Stimulated activated CD4-positive, alpha-beta T cell treated with anti-CD3 and anti-CD28 coated beads, Interleukin-2, amount 100 ng/mL, for 24 hours (primary cell): Measurements from ENCODE around the gene OR6N2.

Source experiments
- DNase-seq, 2 donors: peaks; one replicate each; pipeline ENCODE4 v3.0.0-alpha.2; 2020

OR6N2 gene

GRCh38 chr1:158781104-158781503 is at the start of gene OR6N2:
OR6N2 (minus strand) TSS chr1:158781204; CDS start chr1:158777635, 3,569 bp downstream.
- DNase-seq: no peak

DNA sequence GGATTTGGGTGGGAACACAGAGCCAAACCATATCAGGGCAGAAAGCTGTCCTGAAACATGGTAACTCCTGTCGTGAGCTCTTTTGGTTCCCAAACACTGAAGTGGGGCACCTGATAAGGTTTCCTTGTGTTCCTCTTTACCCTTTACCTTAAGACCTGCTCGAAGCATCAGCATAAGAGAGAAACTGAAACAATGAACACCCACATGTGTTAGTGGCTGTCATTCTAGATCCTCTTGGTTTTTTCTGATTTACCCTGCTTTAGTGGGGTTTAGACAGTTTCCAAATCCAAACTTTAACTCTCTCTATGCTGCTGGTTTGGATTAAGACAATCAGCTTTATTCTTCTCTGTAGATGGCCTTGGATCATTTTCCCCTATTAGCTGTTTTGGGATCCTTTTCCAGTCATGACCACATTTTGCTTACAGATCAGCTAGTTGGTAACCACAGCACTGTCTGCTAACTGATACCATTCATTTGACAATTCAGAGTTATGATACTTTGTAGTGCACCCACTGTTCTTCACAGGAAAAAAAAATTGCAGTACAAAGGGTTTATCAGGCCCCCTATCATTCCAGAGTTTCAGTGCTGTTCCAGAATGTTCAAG is 49.2 kb upstream of the OR6N2 start:
- DNase-seq: no peak

GRCh38 chr1:158821723-158822122 is 40.7 kb upstream of the OR6N2 start:
- no peak for DNase-seq

GRCh38 chr1:158819461-158820443 is 38.7 kb upstream of the OR6N2 start:
- peak in 1 of 2 donors; percentile 4 for DNase-seq

DNA sequence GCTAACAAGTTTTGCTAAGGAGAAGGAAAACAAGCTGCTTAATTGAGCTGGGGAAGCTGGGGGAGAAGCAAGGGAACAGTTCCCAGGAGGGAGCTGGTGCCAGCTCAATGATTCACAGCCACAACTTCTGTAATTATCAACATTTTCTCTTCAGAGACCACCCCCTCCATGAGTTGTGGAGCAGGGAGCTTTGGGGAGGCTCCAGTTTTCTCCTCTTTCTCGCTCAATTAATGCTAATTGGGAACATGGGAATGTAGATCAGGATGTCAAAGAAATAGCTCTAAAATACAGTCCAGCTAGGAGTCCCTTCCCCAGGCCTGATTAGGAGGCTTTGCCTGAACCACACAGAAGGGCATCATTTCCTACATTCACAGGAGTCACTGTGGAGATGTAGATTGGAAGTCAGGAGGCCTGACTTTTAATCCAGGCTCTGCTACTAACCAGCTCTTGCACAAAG is 38.0 kb upstream of the OR6N2 start:
- DNase-seq: no peak

- DNase-seq: no peak
These were observed 37.6 kb upstream of the OR6N2 start for GRCh38 chr1:158818560-158818959.

- no peak for DNase-seq
These were observed 34.0 kb upstream of the OR6N2 start for GRCh38 chr1:158814970-158815369.

DNA sequence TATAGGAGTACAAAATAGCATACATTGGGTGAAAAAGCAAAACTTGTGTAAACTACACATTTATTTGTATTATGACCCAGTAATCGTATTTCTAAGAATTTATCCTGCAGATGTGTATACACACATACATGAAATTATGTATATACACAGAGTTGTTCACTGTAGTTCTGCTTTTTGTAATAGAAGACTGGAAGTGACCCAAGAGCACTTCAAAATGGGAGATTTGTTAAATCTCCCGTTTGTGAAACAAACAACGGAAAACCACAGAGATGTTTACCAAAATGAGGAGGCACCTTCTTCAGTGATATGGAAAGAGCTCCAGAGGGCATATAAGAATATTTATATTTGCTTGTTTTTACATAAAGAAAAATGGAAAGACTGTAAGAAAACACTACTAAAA is 32.2 kb upstream of the OR6N2 start:
- no peak for DNase-seq

DNA sequence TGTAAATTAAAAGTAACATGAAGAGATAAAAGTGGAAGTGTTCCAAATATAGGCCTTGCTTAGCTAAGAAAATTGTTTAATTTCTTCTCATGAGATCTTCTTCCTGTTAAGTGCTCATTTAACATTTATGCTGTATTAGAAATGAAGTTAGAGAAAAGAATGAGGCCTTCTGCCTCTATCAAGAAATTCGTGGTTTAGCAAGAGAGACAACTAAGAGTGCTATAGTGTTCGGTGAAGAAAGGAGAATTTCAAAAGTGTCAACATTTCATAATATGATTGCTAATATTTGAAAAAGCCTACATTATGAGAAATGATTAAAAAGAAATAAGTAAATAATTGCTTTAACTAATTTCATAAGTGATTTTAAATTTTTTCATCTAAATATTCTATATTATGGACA is 31.3 kb upstream of the OR6N2 start:
- DNase-seq: no peak

DNA sequence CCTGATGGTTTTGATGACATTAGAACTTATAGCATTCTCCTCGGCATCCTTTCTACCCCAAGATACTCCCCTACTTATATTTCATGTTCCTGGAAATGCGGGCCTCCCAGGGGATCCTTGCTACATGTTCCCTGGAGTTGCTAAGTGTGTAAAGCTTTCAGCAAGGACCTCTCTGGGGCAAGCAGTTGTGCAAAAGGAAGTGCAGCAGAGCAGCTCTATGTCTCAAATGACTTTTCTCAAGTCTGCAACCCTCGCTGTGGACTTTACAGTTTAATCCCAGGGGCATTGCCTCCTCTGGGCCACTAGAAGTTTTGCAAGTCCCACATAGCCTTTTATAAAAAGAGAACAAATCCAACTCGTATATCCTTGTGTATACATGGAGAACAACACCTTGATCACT is 29.3 kb upstream of the OR6N2 start:
- DNase-seq: no peak

GRCh38 chr1:158809862-158810261 is 28.9 kb upstream of the OR6N2 start:
- DNase-seq: no peak

DNA sequence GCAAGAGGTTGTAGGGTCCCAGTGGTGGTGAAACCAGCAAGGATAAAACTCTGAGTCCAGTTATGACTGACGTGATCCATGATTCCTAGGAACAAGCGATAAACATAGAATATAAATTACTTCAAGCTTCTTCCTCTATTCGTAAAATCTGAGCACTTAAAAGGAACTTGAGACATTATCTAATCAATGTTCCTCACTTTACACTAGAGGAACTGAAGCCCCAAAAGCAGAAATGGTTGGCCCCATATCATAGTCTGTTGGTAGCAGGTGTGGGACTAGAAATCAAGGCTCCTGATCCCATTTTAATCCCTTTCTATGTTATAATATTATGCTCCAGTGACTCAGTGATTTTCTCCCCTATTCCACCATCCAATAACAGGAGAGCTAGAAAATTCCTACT is 28.3 kb upstream of the OR6N2 start:
- no peak for DNase-seq

- DNase-seq: no peak
These were observed 26.0 kb upstream of the OR6N2 start for GRCh38 chr1:158806916-158807536.

DNA sequence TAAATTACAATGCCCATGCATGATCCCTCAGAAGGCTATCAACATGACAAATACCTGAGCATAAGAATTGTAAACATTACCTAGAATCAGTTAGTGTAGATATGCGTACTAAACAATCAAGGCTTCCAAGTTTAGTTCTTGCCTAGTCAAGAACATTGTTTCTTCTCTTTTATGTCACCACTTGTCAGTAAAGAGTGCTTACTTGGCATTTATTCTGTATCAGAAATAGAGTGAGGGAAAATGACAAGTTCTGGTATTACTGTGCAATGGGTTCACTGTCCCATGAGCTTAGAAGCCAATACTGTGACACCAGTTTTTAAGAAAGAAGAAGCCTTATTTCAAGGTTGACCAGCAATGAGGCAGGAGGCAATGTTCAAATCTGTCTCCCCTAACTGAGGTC is 22.7 kb upstream of the OR6N2 start:
- no peak for DNase-seq

DNA sequence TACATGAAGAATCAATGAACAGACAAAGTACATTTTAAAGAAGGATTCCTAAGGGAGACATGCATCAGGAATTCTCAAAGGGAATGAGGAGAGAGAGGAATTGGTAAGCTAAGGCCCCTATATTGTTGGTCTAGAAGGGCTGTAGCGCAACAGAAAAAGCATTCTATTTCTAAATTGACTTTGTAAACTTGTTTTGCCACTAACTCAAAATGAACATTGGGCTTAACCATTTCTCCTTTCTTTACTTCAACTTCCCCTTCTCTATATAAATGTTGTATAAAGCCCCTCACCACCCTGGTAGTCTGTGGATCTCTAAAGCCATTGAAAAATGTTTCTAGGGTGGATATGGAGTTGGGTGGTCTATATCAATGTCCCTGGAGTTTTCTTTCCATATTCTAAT is 20.4 kb upstream of the OR6N2 start:
- no peak for DNase-seq

DNA sequence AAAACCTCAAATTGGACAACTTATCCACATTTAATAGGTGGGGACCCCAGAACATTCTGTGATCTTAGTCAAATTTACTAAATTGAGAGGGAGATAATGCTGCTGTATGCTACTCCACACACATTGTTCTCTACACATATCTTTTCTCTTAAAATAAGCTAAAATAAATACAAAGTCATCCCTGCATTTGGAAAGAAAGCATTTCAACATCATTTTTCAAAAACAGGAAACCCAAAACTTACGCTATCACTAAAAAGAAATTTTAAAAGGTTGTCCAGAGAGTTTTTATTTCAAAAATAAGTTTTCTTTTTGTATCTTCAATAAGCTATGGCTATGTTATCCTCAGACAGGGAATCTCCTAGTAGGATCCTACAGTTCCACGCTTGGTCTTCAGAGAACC is 19.5 kb upstream of the OR6N2 start:
- DNase-seq: no peak

GRCh38 chr1:158799689-158800088 is 18.7 kb upstream of the OR6N2 start:
- DNase-seq: no peak

GRCh38 chr1:158798531-158798930 is 17.5 kb upstream of the OR6N2 start:
- no peak for DNase-seq

- no peak for DNase-seq
These were observed 13.2 kb upstream of the OR6N2 start for GRCh38 chr1:158794247-158794646.

DNA sequence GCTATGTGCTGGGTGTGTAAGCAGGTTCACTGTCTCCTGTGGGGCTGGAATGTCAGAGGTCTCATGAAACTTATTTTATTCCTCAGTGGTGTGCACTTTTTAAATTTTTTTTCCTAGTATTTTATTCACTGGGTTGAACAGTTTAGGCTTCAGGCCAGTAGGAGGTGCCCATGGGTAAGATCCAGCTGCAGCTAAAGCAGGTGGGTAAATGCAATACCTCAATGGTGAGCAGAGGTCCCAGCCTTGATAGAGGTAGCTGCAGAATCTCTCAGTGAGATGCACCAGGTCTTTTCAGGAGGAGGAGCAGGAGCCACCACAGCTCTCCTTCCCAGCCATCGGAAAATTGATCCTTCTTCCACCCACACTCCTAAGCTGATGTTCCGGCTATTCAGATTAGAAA is 12.6 kb upstream of the OR6N2 start:
- DNase-seq: peak; percentile 38 to 45

DNA sequence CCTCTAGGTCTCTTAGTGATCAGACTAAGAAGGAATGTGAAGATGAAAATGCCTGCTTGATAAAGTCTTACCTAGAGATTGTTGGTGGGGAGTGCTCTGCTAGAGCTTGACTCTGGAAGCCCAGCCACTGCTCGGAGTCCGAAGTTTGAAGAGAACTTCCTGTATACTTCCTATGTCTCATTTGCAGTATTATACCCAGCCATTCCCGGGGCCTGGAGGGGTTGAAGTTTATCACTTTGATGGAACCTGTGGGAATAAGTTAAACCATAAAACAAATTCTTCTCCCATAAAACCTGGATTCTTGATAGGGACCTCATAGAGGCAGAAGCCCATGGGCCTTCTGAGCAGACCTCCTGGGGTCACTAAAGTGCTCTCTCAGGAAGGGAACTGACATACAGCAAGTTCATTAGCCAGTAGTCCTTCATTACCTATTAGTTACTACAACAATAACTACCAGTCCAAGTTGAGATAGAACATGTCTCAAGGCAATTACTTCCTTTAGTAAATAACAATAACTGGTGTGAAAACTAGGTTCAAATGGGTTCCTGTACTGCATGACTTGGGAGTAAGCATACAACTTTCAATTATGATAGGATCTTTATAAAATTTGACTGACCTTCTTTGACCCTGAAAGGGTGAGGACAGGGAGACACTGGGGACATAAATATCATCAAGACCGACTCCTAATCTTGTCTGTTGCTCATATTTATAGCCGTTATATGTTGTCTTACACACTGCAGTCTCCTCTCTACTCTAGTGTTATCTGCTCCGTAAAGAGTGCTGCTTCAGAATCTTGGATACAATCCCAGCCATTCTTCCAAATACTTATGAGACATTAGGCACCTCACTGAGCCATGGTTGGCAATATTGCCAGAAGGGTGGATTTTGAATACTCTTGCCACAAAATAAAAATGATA is 8.8 kb downstream of the OR6N2 start, which contains the start of gene OR6N1:
TSS of gene OR6N1 (minus strand) at position 246 of the 917 bp plus-strand sequence. CDS start 5,513 bp downstream, outside the sequence.
- DNase-seq: no peak

GRCh38 chr1:158754420-158754819 is 26.6 kb downstream of the OR6N2 start, which contains the start of gene OR6K6:
OR6K6 (plus strand) TSS chr1:158754720; CDS start chr1:158754888, 168 bp downstream.
- DNase-seq: no peak
